Uterus (tissue), 2 donors: ENCODE measurements around the gene AGBL2.

Experiments
- CTCF ChIP-seq, 4 experiments: fragments of 200-600 bp in 2 of 4; fragments of 450-650 bp in 2 of 4; sonication (generic) in 2 of 4; IDR thresholded peaks; one replicate each; pipeline ENCODE4 v1.5.1; 2016 to 2019; ENCODE audit warnings: antibody characterized with exemption in 4 of 4, mild to moderate bottlenecking in 2 of 4, moderate library complexity in 1 of 4
- POLR2A ChIP-seq, 2 donors: fragments of 450-650 bp; IDR thresholded peaks; one replicate each; pipeline ENCODE4 v1.6.1; 2016; ENCODE audit warnings: antibody characterized with exemption in 2 of 2, mild to moderate bottlenecking in 1 of 2, moderate library complexity in 1 of 2

- no peak for TF ChIP-seq POLR2A (IDR thresholded peaks at IDR 0.05)
- no peak for TF ChIP-seq CTCF (IDR thresholded peaks at IDR 0.05)
Measured at GRCh38 chr11:47646019-47646418, 69.2 kb downstream of the AGBL2 start.
